Nephron progenitor cell (in vitro differentiated cells): ENCODE results near the gene SGMS1.
A peak's percentile ranks its signal among the peaks of the same experiment; 100 is the strongest.

Experiments
- DNase-seq: peaks from one replicate; pipeline ENCODE4 v3.0.0; 2021
- H3K27ac Mint-ChIP-seq: 2 replicates; pipeline ENCODE4 v1.8.0; 2021; ENCODE audit warnings: mild to moderate bottlenecking, moderate library complexity, mixed read lengths
- H3K27me3 Mint-ChIP-seq: 2 replicates; pipeline ENCODE4 v1.8.0; 2021; ENCODE audit warnings: mild to moderate bottlenecking, low read depth, mixed read lengths; ENCODE audit not compliant: poor library complexity
- H3K36me3 Mint-ChIP-seq: 2 replicates; pipeline ENCODE4 v1.8.0; 2021; ENCODE audit warnings: low read depth, mixed read lengths
- H3K4me1 Mint-ChIP-seq: 2 replicates; pipeline ENCODE4 v1.8.0; 2021; ENCODE audit warnings: mixed read lengths
- H3K4me3 Mint-ChIP-seq: 2 replicates; pipeline ENCODE4 v1.8.0; 2021; ENCODE audit warnings: mild to moderate bottlenecking, moderate library complexity, mixed read lengths
- H3K9me3 Mint-ChIP-seq: 2 replicates; pipeline ENCODE4 v1.8.0; 2021; ENCODE audit warnings: mild to moderate bottlenecking, moderate library complexity, mixed read lengths
- CTCF ChIP-seq: fragments of 200-600 bp; sonication (generic); IDR thresholded peaks from 2 replicates; pipeline ENCODE4 v1.5.0; 2021; ENCODE audit warnings: antibody characterized with exemption

Gene SGMS1

GRCh38 chr10:50470798-50471582, 152.8 kb downstream of the SGMS1 start:
- no peaks in the 10 kb centered on the region for H3K27me3 Mint-ChIP-seq
- no peak overlapping the region for H3K4me3 Mint-ChIP-seq
- peaks cover 19% of the 10 kb centered on the region for H3K4me1 Mint-ChIP-seq
- no peaks in the 10 kb centered on the region for H3K9me3 Mint-ChIP-seq
- no peak for TF ChIP-seq CTCF
- no peaks in the 10 kb centered on the region for H3K36me3 Mint-ChIP-seq
- DNase-seq = no peak
- H3K27ac Mint-ChIP-seq = peak overlapping the region; percentile 30

- Mint-ChIP-seq H3K27me3 (no peaks in the 10 kb centered on the region), H3K4me3 (no peak overlapping the region), H3K9me3 (no peaks in the 10 kb centered on the region), H3K36me3 (no peaks in the 10 kb centered on the region), H3K4me1 (peaks cover 19% of the 10 kb centered on the region), H3K27ac (peak overlapping the region; percentile 30)
- DNase-seq = no peak
- TF ChIP-seq CTCF = no peak
Observed at GRCh38 chr10:50470345-50470744, 153.4 kb downstream of the SGMS1 start.

GRCh38 chr10:50469778-50470193, 154.0 kb downstream of the SGMS1 start:
- H3K36me3 Mint-ChIP-seq = no peaks in the 10 kb centered on the region
- no peak for TF ChIP-seq CTCF
- no peaks in the 10 kb centered on the region for H3K27me3 Mint-ChIP-seq
- no peak overlapping the region for H3K27ac Mint-ChIP-seq
- no peaks in the 10 kb centered on the region for H3K9me3 Mint-ChIP-seq
- H3K4me3 Mint-ChIP-seq = no peak overlapping the region
- peaks cover 19% of the 10 kb centered on the region for H3K4me1 Mint-ChIP-seq
- DNase-seq = no peak

- H3K36me3 Mint-ChIP-seq = no peaks in the 10 kb centered on the region
Observed at GRCh38 chr10:50469288-50469687, 154.5 kb downstream of the SGMS1 start.

GRCh38 chr10:50467209-50467608, 156.5 kb downstream of the SGMS1 start:
- no peak for DNase-seq
- Mint-ChIP-seq H3K36me3 (no peaks in the 10 kb centered on the region), H3K9me3 (no peaks in the 10 kb centered on the region), H3K4me1 (peaks cover 19% of the 10 kb centered on the region), H3K27ac (no peak overlapping the region), H3K4me3 (no peak overlapping the region), H3K27me3 (no peaks in the 10 kb centered on the region)
- TF ChIP-seq CTCF = no peak

More at GRCh38 chr10:50469288-50469687, 154.5 kb downstream of the SGMS1 start:
- no peaks in the 10 kb centered on the region for H3K9me3 Mint-ChIP-seq
- TF ChIP-seq CTCF = no peak
- no peak overlapping the region for H3K27ac Mint-ChIP-seq
- no peaks in the 10 kb centered on the region for H3K27me3 Mint-ChIP-seq
- DNase-seq = no peak
- peaks cover 19% of the 10 kb centered on the region for H3K4me1 Mint-ChIP-seq
- H3K4me3 Mint-ChIP-seq = no peak overlapping the region

- Mint-ChIP-seq H3K4me3 (no peak overlapping the region), H3K36me3 (peaks cover 2% of the 10 kb centered on the region), H3K9me3 (no peaks in the 10 kb centered on the region), H3K4me1 (no peaks in the 10 kb centered on the region), H3K27ac (no peak overlapping the region), H3K27me3 (no peaks in the 10 kb centered on the region)
- TF ChIP-seq CTCF = no peak
- no peak for DNase-seq
Observed at GRCh38 chr10:50464004-50464409, 159.7 kb downstream of the SGMS1 start.
